ENCODE measurements around the gene LRRK1.

The LRRK1 gene

DNA sequence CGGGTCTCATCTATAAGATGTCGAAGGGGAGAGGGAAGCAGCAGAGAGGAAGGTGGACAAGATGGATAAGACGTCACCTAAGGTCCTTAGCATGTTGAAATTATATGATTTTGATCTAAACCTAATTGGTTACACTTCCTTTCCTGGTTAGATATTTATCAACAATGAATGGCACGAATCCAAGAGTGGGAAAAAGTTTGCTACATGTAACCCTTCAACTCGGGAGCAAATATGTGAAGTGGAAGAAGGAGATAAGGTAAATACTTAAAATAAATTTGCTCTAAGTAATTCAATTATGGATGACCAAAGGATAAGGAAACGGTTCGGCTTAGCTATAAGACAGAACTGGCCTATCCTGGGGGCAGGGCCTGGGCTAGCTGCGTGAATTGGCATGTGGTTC is 34.0 kb upstream of the LRRK1 start:
- TF ChIP-seq, protein P1, sequence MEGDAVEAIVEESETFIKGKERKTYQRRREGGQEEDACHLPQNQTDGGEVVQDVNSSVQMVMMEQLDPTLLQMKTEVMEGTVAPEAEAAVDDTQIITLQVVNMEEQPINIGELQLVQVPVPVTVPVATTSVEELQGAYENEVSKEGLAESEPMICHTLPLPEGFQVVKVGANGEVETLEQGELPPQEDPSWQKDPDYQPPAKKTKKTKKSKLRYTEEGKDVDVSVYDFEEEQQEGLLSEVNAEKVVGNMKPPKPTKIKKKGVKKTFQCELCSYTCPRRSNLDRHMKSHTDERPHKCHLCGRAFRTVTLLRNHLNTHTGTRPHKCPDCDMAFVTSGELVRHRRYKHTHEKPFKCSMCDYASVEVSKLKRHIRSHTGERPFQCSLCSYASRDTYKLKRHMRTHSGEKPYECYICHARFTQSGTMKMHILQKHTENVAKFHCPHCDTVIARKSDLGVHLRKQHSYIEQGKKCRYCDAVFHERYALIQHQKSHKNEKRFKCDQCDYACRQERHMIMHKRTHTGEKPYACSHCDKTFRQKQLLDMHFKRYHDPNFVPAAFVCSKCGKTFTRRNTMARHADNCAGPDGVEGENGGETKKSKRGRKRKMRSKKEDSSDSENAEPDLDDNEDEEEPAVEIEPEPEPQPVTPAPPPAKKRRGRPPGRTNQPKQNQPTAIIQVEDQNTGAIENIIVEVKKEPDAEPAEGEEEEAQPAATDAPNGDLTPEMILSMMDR (IDR thresholded peaks at IDR 0.05; ENCODE audit: low read depth, low read length, missing control alignments), result no peak

DNA sequence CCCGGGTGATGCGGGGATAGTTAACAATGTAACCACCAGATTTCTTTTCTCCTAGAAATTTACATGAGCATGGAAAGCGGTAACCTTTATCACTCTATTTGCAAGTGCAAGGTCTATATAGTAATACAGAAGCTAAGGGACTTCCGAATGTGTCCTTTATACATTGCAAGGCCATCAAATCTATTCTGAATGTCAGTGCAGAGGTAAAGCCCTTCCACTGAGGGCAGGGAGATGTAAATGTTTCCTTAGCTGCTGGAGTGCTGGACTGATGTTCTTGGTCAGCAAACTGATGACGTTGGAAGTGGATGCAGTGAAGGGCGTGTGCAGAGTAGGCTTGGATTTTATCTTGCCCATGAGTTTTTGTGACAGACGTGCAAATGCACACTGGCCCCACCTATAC is 33.3 kb upstream of the LRRK1 start:
- TF ChIP-seq, protein P1 (IDR thresholded peaks at IDR 0.05; ENCODE audit: low read depth, low read length, missing control alignments), result no peak
- DNase-seq (ENCODE audit: low read depth), result no peak
- H3K4me3 ChIP-seq (ENCODE audit: low read depth, low read length), result no peak overlapping the region

More for the DNA sequence above, 34.0 kb upstream of the LRRK1 start:
- DNase-seq (ENCODE audit: low read depth), result no peak
- no peak overlapping the region for H3K4me3 ChIP-seq (ENCODE audit: low read depth, low read length)

DNA sequence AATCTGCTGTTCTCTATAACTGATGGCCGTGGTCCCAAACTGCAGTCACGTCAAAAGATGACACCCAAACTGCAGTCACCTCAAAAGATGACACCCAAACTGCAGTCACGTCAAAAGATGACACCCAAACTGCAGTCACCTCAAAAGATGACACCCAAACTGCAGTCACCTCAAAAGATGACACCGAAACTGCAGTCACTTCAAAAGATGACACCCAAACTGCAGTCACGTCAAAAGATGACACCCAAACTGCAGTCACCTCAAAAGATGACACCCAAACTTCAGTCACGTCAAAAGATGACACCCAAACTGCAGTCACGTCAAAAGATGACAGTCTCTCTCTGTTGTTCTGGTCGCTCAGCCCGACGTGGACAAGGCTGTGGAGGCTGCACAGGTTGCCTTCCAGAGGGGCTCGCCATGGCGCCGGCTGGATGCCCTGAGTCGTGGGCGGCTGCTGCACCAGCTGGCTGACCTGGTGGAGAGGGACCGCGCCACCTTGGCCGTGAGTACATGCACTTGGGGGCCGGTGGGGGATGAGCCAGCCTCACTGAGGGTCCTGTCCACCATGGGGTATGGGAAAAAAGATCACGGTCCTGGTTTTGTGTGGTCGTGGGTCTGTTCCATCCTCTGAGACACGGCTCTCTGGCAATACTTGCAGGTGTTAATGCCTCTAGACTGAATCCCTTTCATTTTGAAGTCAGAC is 31.8 kb upstream of the LRRK1 start:
- no peak overlapping the region for H3K4me3 ChIP-seq (ENCODE audit: low read depth, low read length)
- TF ChIP-seq, protein P1 (IDR thresholded peaks at IDR 0.05; ENCODE audit: low read depth, low read length, missing control alignments), result no peak
- no peak for DNase-seq (ENCODE audit: low read depth)

DNA sequence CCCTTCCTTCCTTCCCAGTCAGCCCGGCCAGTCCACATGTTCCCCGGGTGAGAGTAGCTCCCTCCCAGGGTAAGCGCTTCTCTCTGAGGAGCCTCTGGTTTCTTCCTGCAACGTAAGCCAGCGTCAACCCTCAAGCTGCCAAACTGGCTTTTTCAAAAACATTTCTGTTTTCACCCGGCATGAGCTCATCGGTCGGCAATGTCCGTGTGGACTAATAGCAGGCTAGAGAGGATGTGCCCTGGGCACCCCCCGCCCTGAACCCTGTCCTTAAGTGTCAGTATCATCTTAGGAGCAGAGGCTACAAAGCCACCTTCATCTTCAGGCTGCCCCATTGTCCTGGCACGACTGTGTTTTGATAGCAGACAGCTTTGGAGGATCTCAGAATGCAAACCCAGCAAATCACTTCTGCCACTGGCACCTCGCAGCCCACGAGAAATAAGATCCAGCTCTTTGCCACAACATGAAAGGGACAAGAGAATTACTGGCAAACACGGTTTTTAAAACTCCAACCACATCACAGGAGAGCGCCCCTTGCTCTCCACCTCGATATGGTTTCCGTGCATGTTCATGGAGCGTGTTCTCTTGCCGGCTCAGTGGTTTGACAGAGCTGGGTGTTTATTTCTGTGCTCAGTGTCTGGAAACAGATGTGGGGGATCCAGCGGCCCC is 29.6 kb upstream of the LRRK1 start:
- no peak overlapping the region for H3K4me3 ChIP-seq (ENCODE audit: low read depth, low read length)
- TF ChIP-seq, protein P1 (IDR thresholded peaks at IDR 0.05; ENCODE audit: low read depth, low read length, missing control alignments), result no peak
- no peak for DNase-seq (ENCODE audit: low read depth)

DNA sequence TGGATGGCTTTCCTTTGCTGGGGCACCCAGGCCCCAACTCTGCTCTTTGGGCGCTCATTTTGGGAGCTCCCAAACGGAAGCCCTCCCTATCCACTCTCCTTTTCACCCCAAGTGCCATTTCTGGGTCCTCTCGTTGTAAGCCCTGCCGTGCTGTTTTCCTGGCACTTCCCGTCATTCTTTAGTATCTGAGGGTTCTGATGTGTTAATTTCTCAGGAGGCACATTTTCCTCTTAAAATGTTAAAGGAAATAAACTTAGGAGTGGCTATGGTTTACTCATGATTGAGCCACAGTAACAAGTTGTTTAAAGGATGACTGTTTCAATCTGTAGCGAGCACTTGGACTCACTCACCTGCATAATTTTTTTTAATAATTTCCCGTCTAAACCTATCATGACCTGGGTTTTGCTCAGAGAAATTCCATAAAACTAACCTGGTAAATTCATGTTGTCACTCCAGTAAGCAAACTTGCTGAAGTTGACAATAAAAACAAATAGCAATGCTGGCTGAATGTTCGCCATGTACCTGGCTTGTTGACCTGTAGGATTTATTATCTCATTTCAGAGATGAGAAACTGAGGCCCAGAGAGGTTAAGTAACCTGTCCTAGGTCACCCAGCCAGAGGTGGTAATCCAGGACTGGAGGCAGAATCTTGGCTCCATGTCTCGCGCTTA is 29.0 kb upstream of the LRRK1 start:
- H3K4me3 ChIP-seq (ENCODE audit: low read depth, low read length), result no peak overlapping the region
- TF ChIP-seq, protein P1 (IDR thresholded peaks at IDR 0.05; ENCODE audit: low read depth, low read length, missing control alignments), result no peak
- DNase-seq (ENCODE audit: low read depth), result no peak

DNA sequence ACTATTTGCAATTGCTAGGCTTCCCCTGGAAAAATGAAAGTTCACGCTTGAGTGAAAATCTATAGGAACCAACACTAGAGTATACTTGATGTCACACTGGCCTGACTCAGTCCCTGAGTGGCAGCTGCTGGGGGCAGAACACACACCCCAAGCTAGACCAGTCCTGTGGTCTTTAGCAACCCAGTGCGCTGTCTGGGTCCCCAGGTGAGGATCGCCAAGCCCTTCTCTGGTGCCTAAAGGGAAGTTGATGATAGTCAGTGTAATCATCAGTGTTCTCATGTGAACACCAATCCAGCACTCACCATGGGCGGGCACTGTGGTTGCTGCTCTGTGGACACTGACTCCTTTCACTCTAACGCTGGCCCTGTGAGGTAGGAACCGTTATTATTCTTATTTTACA is 28.3 kb upstream of the LRRK1 start:
- H3K4me3 ChIP-seq (ENCODE audit: low read depth, low read length), result no peak overlapping the region
- no peak for DNase-seq (ENCODE audit: low read depth)
- TF ChIP-seq, protein P1 (IDR thresholded peaks at IDR 0.05; ENCODE audit: low read depth, low read length, missing control alignments), result no peak

Data from GM12864 (cell line).